ENCODE results near the gene MFN2. TPM values are rescaled to one million over a fixed set of nuclear protein-coding genes. Genes with fewer than 3 reads are reported as not detected.

The MFN2 gene
- polyA plus RNA-seq, 1 donor from 2014 or later = 64.9 TPM

DNA sequence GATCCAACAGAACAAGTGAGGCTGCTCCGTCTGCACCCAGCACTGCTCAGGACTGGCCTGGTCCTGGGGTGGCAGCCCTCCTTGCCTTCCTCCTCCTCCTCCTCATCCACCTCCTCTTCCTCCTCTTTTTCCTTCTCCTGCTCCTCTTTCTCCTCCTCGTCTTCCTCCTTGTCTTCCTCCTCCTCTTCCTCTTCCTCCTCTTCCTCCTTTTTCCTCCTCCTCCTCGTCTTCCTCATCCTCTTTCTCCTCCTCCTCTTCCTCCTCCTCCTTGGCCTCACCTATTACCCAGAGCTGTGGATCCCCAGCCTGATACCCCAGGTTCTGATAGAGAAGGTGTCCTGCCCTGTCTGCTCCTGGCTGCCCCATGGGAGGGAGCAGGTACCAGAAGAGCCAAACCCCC, 16.6 kb upstream of the MFN2 start:
- Histone ChIP-seq H3K4me2 (ENCODE audit: low read length) (no peak overlapping the region), H3K9me2 (ENCODE audit: insufficient read depth, low read length) (no peaks in the 10 kb centered on the region), H3K79me2 (replicated peaks; ENCODE audit: insufficient read depth, low read length) (no peaks in the 10 kb centered on the region), H3K36me3 (ENCODE audit: insufficient read depth, low read length) (no peaks in the 10 kb centered on the region), H3F3A (ENCODE audit: insufficient read depth, low read length, poor library complexity, severe bottlenecking) (no peaks in the 10 kb centered on the region), H2AFZ (ENCODE audit: low read depth, low read length) (no peak overlapping the region), H3K9me3 (ENCODE audit: low read length) (no peaks in the 10 kb centered on the region), H3K27me3 (ENCODE audit: insufficient read depth, low read depth, low read length) (no peaks in the 10 kb centered on the region), H3K4me3 (ENCODE audit: low read length) (no peak overlapping the region), H3K27ac (ENCODE audit: low read length) (no peak overlapping the region), H4K20me1 (ENCODE audit: insufficient read depth) (no peaks in the 10 kb centered on the region), H3K9ac (ENCODE audit: low read length) (no peak overlapping the region)
- TF ChIP-seq REST (IDR thresholded peaks at IDR 0.05; ENCODE audit: borderline replicate concordance) (no peak), EP300 (conservative IDR thresholded peaks at IDR 0.05; ENCODE audit: poor library complexity, severe bottlenecking) (no peak), SMC3 (conservative IDR thresholded peaks at IDR 0.05; ENCODE audit: poor library complexity) (no peak), TAF1 (IDR thresholded peaks at IDR 0.05; ENCODE audit: low read depth) (no peak), MXI1 (conservative IDR thresholded peaks at IDR 0.05; ENCODE audit: poor library complexity, severe bottlenecking) (no peak), CTCF (IDR thresholded peaks at IDR 0.05; ENCODE audit: poor library complexity, severe bottlenecking) (no peak), EZH2 (IDR thresholded peaks at IDR 0.05; ENCODE audit: borderline replicate concordance, insufficient read depth, low read length, poor library complexity, severe bottlenecking) (no peak), RAD21 (conservative IDR thresholded peaks at IDR 0.05) (no peak), POLR2AphosphoS5 (IDR thresholded peaks at IDR 0.05) (no peak)

DNA sequence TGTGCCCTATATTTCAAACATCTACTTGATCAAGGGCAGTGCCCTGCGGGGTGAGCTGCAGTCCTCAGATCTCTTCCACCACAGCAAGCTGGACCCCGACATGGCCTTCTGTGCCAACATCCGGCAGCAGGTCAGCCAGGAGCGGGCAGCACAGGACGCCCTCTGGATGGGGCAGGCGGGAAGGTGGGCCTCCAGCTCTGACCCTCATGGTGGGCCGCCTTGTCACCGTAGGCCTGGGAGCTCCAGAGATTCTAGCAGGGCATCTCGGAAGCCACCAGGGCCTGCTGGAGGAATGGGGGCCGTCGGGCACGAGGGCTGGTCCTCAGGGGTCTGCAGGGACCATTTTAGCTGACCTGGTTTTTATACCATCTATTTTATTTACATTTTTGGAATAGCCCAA, 15.6 kb upstream of the MFN2 start:
- Histone ChIP-seq H3K9me3 (ENCODE audit: low read length) (no peaks in the 10 kb centered on the region), H3K79me2 (replicated peaks; ENCODE audit: insufficient read depth, low read length) (no peaks in the 10 kb centered on the region), H3K27me3 (ENCODE audit: insufficient read depth, low read depth, low read length) (no peaks in the 10 kb centered on the region), H3K27ac (ENCODE audit: low read length) (no peak overlapping the region), H3F3A (ENCODE audit: insufficient read depth, low read length, poor library complexity, severe bottlenecking) (no peaks in the 10 kb centered on the region), H4K20me1 (ENCODE audit: insufficient read depth) (no peaks in the 10 kb centered on the region), H3K4me2 (ENCODE audit: low read length) (no peak overlapping the region), H2AFZ (ENCODE audit: low read depth, low read length) (no peak overlapping the region), H3K9me2 (ENCODE audit: insufficient read depth, low read length) (no peaks in the 10 kb centered on the region), H3K4me3 (ENCODE audit: low read length) (no peak overlapping the region), H3K9ac (ENCODE audit: low read length) (no peak overlapping the region), H3K36me3 (ENCODE audit: insufficient read depth, low read length) (no peaks in the 10 kb centered on the region)
- no peak for TF ChIP-seq POLR2AphosphoS5 (IDR thresholded peaks at IDR 0.05)
- TF ChIP-seq REST (IDR thresholded peaks at IDR 0.05; ENCODE audit: borderline replicate concordance) = no peak

All from neural cell (in vitro differentiated cells).